Measurements from ENCODE around the gene CHDH.

CHDH gene

GRCh38 chr3:53800041-53800906 is 45.9 kb downstream of the CHDH start:
- Histone ChIP-seq H3K4me3 (ENCODE audit: low read length) (no peak overlapping the region), H3K36me3 (ENCODE audit: control insufficient read depth, insufficient read depth, low read length) (no peaks in the 10 kb centered on the region), H3K4me1 (ENCODE audit: control insufficient read depth, insufficient read depth, low read length) (peaks cover 2% of the 10 kb centered on the region), H3K27me3 (ENCODE audit: control insufficient read depth, insufficient read depth, low read length) (no peaks in the 10 kb centered on the region), H3K27ac (ENCODE audit: low read depth, low read length) (no peak overlapping the region), H3K9ac (ENCODE audit: low read length) (no peak overlapping the region)

GRCh38 chr3:53799338-53799865 is 46.8 kb downstream of the CHDH start:
- H3K4me3 ChIP-seq (ENCODE audit: low read length), result no peak overlapping the region
- H3K9ac ChIP-seq (ENCODE audit: low read length), result no peak overlapping the region
- peaks cover 2% of the 10 kb centered on the region for H3K4me1 ChIP-seq (ENCODE audit: control insufficient read depth, insufficient read depth, low read length)
- H3K27me3 ChIP-seq (ENCODE audit: control insufficient read depth, insufficient read depth, low read length), result no peaks in the 10 kb centered on the region
- no peaks in the 10 kb centered on the region for H3K36me3 ChIP-seq (ENCODE audit: control insufficient read depth, insufficient read depth, low read length)
- H3K27ac ChIP-seq (ENCODE audit: low read depth, low read length), result no peak overlapping the region

- no peaks in the 10 kb centered on the region for H3K36me3 ChIP-seq (ENCODE audit: control insufficient read depth, insufficient read depth, low read length)
- no peaks in the 10 kb centered on the region for H3K27me3 ChIP-seq (ENCODE audit: control insufficient read depth, insufficient read depth, low read length)
- H3K4me3 ChIP-seq (ENCODE audit: low read length), result no peak overlapping the region
- no peak overlapping the region for H3K9ac ChIP-seq (ENCODE audit: low read length)
- no peak overlapping the region for H3K27ac ChIP-seq (ENCODE audit: low read depth, low read length)
- peaks cover 2% of the 10 kb centered on the region for H3K4me1 ChIP-seq (ENCODE audit: control insufficient read depth, insufficient read depth, low read length)
These were observed 48.1 kb downstream of the CHDH start for GRCh38 chr3:53798144-53798543.

- H3K36me3 ChIP-seq (ENCODE audit: control insufficient read depth, insufficient read depth, low read length), result no peaks in the 10 kb centered on the region
- H3K9ac ChIP-seq (ENCODE audit: low read length), result no peak overlapping the region
- H3K4me3 ChIP-seq (ENCODE audit: low read length), result no peak overlapping the region
- peaks cover 2% of the 10 kb centered on the region for H3K4me1 ChIP-seq (ENCODE audit: control insufficient read depth, insufficient read depth, low read length)
- no peak overlapping the region for H3K27ac ChIP-seq (ENCODE audit: low read depth, low read length)
- H3K27me3 ChIP-seq (ENCODE audit: control insufficient read depth, insufficient read depth, low read length), result no peaks in the 10 kb centered on the region
These were observed 50.2 kb downstream of the CHDH start for GRCh38 chr3:53795789-53796560.

GRCh38 chr3:53795176-53795575 is 51.0 kb downstream of the CHDH start:
- Histone ChIP-seq H3K9ac (ENCODE audit: low read length) (no peak overlapping the region), H3K4me3 (ENCODE audit: low read length) (no peak overlapping the region), H3K27me3 (ENCODE audit: control insufficient read depth, insufficient read depth, low read length) (no peaks in the 10 kb centered on the region), H3K36me3 (ENCODE audit: control insufficient read depth, insufficient read depth, low read length) (no peaks in the 10 kb centered on the region), H3K4me1 (ENCODE audit: control insufficient read depth, insufficient read depth, low read length) (peaks cover 2% of the 10 kb centered on the region), H3K27ac (ENCODE audit: low read depth, low read length) (no peak overlapping the region)

- no peaks in the 10 kb centered on the region for H3K36me3 ChIP-seq (ENCODE audit: control insufficient read depth, insufficient read depth, low read length)
- H3K4me1 ChIP-seq (ENCODE audit: control insufficient read depth, insufficient read depth, low read length), result peaks cover 2% of the 10 kb centered on the region
- no peaks in the 10 kb centered on the region for H3K27me3 ChIP-seq (ENCODE audit: control insufficient read depth, insufficient read depth, low read length)
- no peak overlapping the region for H3K9ac ChIP-seq (ENCODE audit: low read length)
- H3K27ac ChIP-seq (ENCODE audit: low read depth, low read length), result no peak overlapping the region
- H3K4me3 ChIP-seq (ENCODE audit: low read length), result no peak overlapping the region
These were observed 51.6 kb downstream of the CHDH start for GRCh38 chr3:53794597-53794996.

GRCh38 chr3:53792866-53793265 is 53.4 kb downstream of the CHDH start:
- Histone ChIP-seq H3K4me3 (ENCODE audit: low read length) (no peak overlapping the region), H3K36me3 (ENCODE audit: control insufficient read depth, insufficient read depth, low read length) (no peaks in the 10 kb centered on the region), H3K27me3 (ENCODE audit: control insufficient read depth, insufficient read depth, low read length) (no peaks in the 10 kb centered on the region), H3K27ac (ENCODE audit: low read depth, low read length) (no peak overlapping the region), H3K9ac (ENCODE audit: low read length) (no peak overlapping the region), H3K4me1 (ENCODE audit: control insufficient read depth, insufficient read depth, low read length) (peaks cover 2% of the 10 kb centered on the region)

- H3K27me3 ChIP-seq (ENCODE audit: control insufficient read depth, insufficient read depth, low read length), result no peaks in the 10 kb centered on the region
- H3K9ac ChIP-seq (ENCODE audit: low read length), result no peak overlapping the region
- no peak overlapping the region for H3K4me3 ChIP-seq (ENCODE audit: low read length)
- no peak overlapping the region for H3K27ac ChIP-seq (ENCODE audit: low read depth, low read length)
- H3K4me1 ChIP-seq (ENCODE audit: control insufficient read depth, insufficient read depth, low read length), result peaks cover 2% of the 10 kb centered on the region
- H3K36me3 ChIP-seq (ENCODE audit: control insufficient read depth, insufficient read depth, low read length), result no peaks in the 10 kb centered on the region
These were observed 54.9 kb downstream of the CHDH start for GRCh38 chr3:53791317-53791716.

- H3K36me3 ChIP-seq (ENCODE audit: control insufficient read depth, insufficient read depth, low read length), result no peaks in the 10 kb centered on the region
- no peak overlapping the region for H3K27ac ChIP-seq (ENCODE audit: low read depth, low read length)
- H3K9ac ChIP-seq (ENCODE audit: low read length), result no peak overlapping the region
- no peak overlapping the region for H3K4me3 ChIP-seq (ENCODE audit: low read length)
- no peaks in the 10 kb centered on the region for H3K27me3 ChIP-seq (ENCODE audit: control insufficient read depth, insufficient read depth, low read length)
- no peaks in the 10 kb centered on the region for H3K4me1 ChIP-seq (ENCODE audit: control insufficient read depth, insufficient read depth, low read length)
These were observed 55.7 kb downstream of the CHDH start for GRCh38 chr3:53790470-53790869.

GRCh38 chr3:53789459-53789858 is 56.8 kb downstream of the CHDH start:
- no peaks in the 10 kb centered on the region for H3K36me3 ChIP-seq (ENCODE audit: control insufficient read depth, insufficient read depth, low read length)
- H3K27me3 ChIP-seq (ENCODE audit: control insufficient read depth, insufficient read depth, low read length), result no peaks in the 10 kb centered on the region
- H3K4me3 ChIP-seq (ENCODE audit: low read length), result no peak overlapping the region
- no peaks in the 10 kb centered on the region for H3K4me1 ChIP-seq (ENCODE audit: control insufficient read depth, insufficient read depth, low read length)
- no peak overlapping the region for H3K9ac ChIP-seq (ENCODE audit: low read length)
- H3K27ac ChIP-seq (ENCODE audit: low read depth, low read length), result no peak overlapping the region

GRCh38 chr3:53788038-53788437 is 58.2 kb downstream of the CHDH start:
- no peak overlapping the region for H3K4me3 ChIP-seq (ENCODE audit: low read length)
- H3K27ac ChIP-seq (ENCODE audit: low read depth, low read length), result no peak overlapping the region
- no peaks in the 10 kb centered on the region for H3K4me1 ChIP-seq (ENCODE audit: control insufficient read depth, insufficient read depth, low read length)
- H3K27me3 ChIP-seq (ENCODE audit: control insufficient read depth, insufficient read depth, low read length), result no peaks in the 10 kb centered on the region
- H3K9ac ChIP-seq (ENCODE audit: low read length), result no peak overlapping the region
- H3K36me3 ChIP-seq (ENCODE audit: control insufficient read depth, insufficient read depth, low read length), result no peaks in the 10 kb centered on the region

- H3K27me3 ChIP-seq (ENCODE audit: control insufficient read depth, insufficient read depth, low read length), result no peaks in the 10 kb centered on the region
- no peak overlapping the region for H3K9ac ChIP-seq (ENCODE audit: low read length)
- H3K4me3 ChIP-seq (ENCODE audit: low read length), result no peak overlapping the region
- no peaks in the 10 kb centered on the region for H3K4me1 ChIP-seq (ENCODE audit: control insufficient read depth, insufficient read depth, low read length)
- H3K27ac ChIP-seq (ENCODE audit: low read depth, low read length), result no peak overlapping the region
- H3K36me3 ChIP-seq (ENCODE audit: control insufficient read depth, insufficient read depth, low read length), result no peaks in the 10 kb centered on the region
These were observed 59.2 kb downstream of the CHDH start for GRCh38 chr3:53787016-53787415.

Data from rectal smooth muscle tissue (tissue), 1 donor.